Vagina (tissue), 2 donors: Measurements from ENCODE around the gene CTNND2. TPM values are rescaled to one million over a fixed set of nuclear protein-coding genes. Genes with fewer than 3 reads are reported as not detected.

ENCODE experiments used
- DNase-seq, 2 donors: peaks; one replicate each; pipeline ENCODE4 v3.0.0-alpha.2; 2017; ENCODE audit errors: extremely low spot score in 2 of 2
- H3K27ac ChIP-seq: fragments of 200-600 bp; sonication (generic); one replicate; pipeline ENCODE4 v1.5.1; 2019
- H3K27me3 ChIP-seq: fragments of 200-600 bp; sonication (generic); one replicate; pipeline ENCODE4 v1.5.1; 2019
- H3K36me3 ChIP-seq, 2 donors: fragments of 200-600 bp; sonication (generic); one replicate each; pipeline ENCODE4 v1.5.1; 2017 to 2019
- H3K4me1 ChIP-seq: fragments of 200-600 bp; sonication (generic); one replicate; pipeline ENCODE4 v1.5.1; 2019
- H3K4me3 ChIP-seq, 2 donors: fragments of 200-600 bp; sonication (generic); 1 replicate in 1 of 2; 2 replicates in 1 of 2; pipeline ENCODE4 v1.5.1; 2016 to 2019
- H3K9me3 ChIP-seq: fragments of 200-600 bp; sonication (generic); one replicate; pipeline ENCODE4 v1.5.1; 2019
- POLR2A ChIP-seq, 2 donors: fragments of 450-650 bp; IDR thresholded peaks; one replicate each; pipeline ENCODE4 v1.6.1; 2017; ENCODE audit warnings: antibody characterized with exemption in 2 of 2, mild to moderate bottlenecking in 2 of 2, moderate library complexity in 2 of 2
- POLR2AphosphoS5 ChIP-seq, 2 donors: sonication (generic); formaldehyde crosslinking; IDR thresholded peaks; one replicate each; pipeline ENCODE4 v1.9.0; 2017; ENCODE audit warnings: antibody characterized with exemption in 2 of 2, mild to moderate bottlenecking in 2 of 2, low read depth in 1 of 2; ENCODE audit not compliant: insufficient read depth in 1 of 2
- intact Hi-C: fragments of 100-400 bp; cut with DNase I; formaldehyde crosslinking; loops from one replicate; pipeline ENCODE4 v1.15.1; 2023
- total RNA-seq: library from RNA; depleted of rRNA; stranded (reverse); fragments of >200 nt; gene quantifications from one replicate; pipeline ENCODE4 v1.2.3, GENCODE V29; 2016
- TF ChIP-seq, protein P1 (sequence below), 3 experiments: fragments of 450-650 bp in 2 of 3; fragments of 200-600 bp in 1 of 3; sonication (generic) in 1 of 3; IDR thresholded peaks; one replicate each; pipeline ENCODE4 v1.5.1; 2017 to 2019; ENCODE audit warnings: antibody characterized with exemption in 3 of 3, mild to moderate bottlenecking in 2 of 3, moderate library complexity in 2 of 3

The CTNND2 gene
- total RNA-seq, 1 donor from 2014 or later: 1.7 TPM

- intact Hi-C loops: no loop called here
- no peaks in the 10 kb centered on the region for H3K4me1 ChIP-seq
These were observed 505.5 kb downstream of the CTNND2 start for GRCh38 chr5:11398728-11399127.

GRCh38 chr5:11397549-11397948 lies 506.7 kb downstream of the CTNND2 start:
- H3K27ac ChIP-seq: no peak overlapping the region
- no peak for DNase-seq

More at GRCh38 chr5:11398728-11399127, 505.5 kb downstream of the CTNND2 start:
- DNase-seq: no peak
- Histone ChIP-seq H3K27me3 (no peaks in the 10 kb centered on the region), H3K9me3 (no peaks in the 10 kb centered on the region), H3K36me3 (no peaks in the 10 kb centered on the region), H3K27ac (no peak overlapping the region), H3K4me3 (no peak overlapping the region)
- no peak for TF ChIP-seq POLR2A (IDR thresholded peaks at IDR 0.05)
- no peak for TF ChIP-seq POLR2AphosphoS5 (IDR thresholded peaks at IDR 0.05; ENCODE audit: insufficient read depth in 1 of 2, low read depth in 1 of 2)
- TF ChIP-seq, protein P1, sequence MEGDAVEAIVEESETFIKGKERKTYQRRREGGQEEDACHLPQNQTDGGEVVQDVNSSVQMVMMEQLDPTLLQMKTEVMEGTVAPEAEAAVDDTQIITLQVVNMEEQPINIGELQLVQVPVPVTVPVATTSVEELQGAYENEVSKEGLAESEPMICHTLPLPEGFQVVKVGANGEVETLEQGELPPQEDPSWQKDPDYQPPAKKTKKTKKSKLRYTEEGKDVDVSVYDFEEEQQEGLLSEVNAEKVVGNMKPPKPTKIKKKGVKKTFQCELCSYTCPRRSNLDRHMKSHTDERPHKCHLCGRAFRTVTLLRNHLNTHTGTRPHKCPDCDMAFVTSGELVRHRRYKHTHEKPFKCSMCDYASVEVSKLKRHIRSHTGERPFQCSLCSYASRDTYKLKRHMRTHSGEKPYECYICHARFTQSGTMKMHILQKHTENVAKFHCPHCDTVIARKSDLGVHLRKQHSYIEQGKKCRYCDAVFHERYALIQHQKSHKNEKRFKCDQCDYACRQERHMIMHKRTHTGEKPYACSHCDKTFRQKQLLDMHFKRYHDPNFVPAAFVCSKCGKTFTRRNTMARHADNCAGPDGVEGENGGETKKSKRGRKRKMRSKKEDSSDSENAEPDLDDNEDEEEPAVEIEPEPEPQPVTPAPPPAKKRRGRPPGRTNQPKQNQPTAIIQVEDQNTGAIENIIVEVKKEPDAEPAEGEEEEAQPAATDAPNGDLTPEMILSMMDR (IDR thresholded peaks at IDR 0.05): no peak

GRCh38 chr5:11396917-11397316 lies 507.3 kb downstream of the CTNND2 start:
- Histone ChIP-seq H3K36me3 (no peaks in the 10 kb centered on the region), H3K9me3 (no peaks in the 10 kb centered on the region), H3K27me3 (no peaks in the 10 kb centered on the region), H3K4me1 (no peaks in the 10 kb centered on the region), H3K27ac (no peak overlapping the region), H3K4me3 (no peak overlapping the region)
- intact Hi-C loops: no loop called here
- TF ChIP-seq, protein P1 (IDR thresholded peaks at IDR 0.05): no peak
- TF ChIP-seq POLR2A (IDR thresholded peaks at IDR 0.05) (no peak), POLR2AphosphoS5 (IDR thresholded peaks at IDR 0.05; ENCODE audit: insufficient read depth in 1 of 2, low read depth in 1 of 2) (no peak)
- DNase-seq: no peak

More at GRCh38 chr5:11397549-11397948, 506.7 kb downstream of the CTNND2 start:
- no peaks in the 10 kb centered on the region for H3K27me3 ChIP-seq
- intact Hi-C loops: no loop called here
- H3K4me3 ChIP-seq: no peak overlapping the region
- H3K4me1 ChIP-seq: no peaks in the 10 kb centered on the region
- no peaks in the 10 kb centered on the region for H3K9me3 ChIP-seq
- H3K36me3 ChIP-seq: no peaks in the 10 kb centered on the region
- TF ChIP-seq POLR2AphosphoS5 (IDR thresholded peaks at IDR 0.05; ENCODE audit: insufficient read depth in 1 of 2, low read depth in 1 of 2): no peak
- no peak for TF ChIP-seq POLR2A (IDR thresholded peaks at IDR 0.05)
- TF ChIP-seq, protein P1 (IDR thresholded peaks at IDR 0.05): no peak

DNA sequence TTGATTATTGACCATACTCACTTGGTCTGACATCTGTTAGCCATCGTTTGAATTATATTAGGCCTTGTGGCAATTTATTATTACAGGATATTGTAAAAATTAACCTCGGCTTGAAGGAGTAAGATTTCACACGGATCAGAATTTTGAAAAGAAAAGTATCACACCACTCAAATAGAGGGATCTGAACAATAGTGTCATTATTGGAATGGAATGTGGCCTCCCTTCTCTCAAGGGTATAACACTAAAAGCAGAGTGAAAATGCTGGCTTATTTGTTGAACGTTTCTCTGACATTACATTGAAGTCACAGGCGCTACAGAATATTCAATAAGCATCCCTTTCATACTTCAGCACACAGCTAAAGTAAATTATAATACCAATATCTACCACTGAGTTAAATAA lies 509.3 kb downstream of the CTNND2 start:
- no peaks in the 10 kb centered on the region for H3K9me3 ChIP-seq
- no peaks in the 10 kb centered on the region for H3K27me3 ChIP-seq
- no peak for DNase-seq
- no peaks in the 10 kb centered on the region for H3K36me3 ChIP-seq
- H3K27ac ChIP-seq: no peak overlapping the region
- TF ChIP-seq POLR2AphosphoS5 (IDR thresholded peaks at IDR 0.05; ENCODE audit: insufficient read depth in 1 of 2, low read depth in 1 of 2) (no peak), POLR2A (IDR thresholded peaks at IDR 0.05) (no peak)
- H3K4me1 ChIP-seq: no peaks in the 10 kb centered on the region
- no peak overlapping the region for H3K4me3 ChIP-seq
- intact Hi-C loops: no loop called here

GRCh38 chr5:11390291-11390767 lies 513.9 kb downstream of the CTNND2 start:
- Histone ChIP-seq H3K27me3 (no peaks in the 10 kb centered on the region), H3K4me3 (no peak overlapping the region), H3K36me3 (no peaks in the 10 kb centered on the region), H3K27ac (no peak overlapping the region), H3K4me1 (peaks cover 3% of the 10 kb centered on the region), H3K9me3 (no peaks in the 10 kb centered on the region)
- intact Hi-C loops: no loop called here
- no peak for TF ChIP-seq POLR2AphosphoS5 (IDR thresholded peaks at IDR 0.05; ENCODE audit: insufficient read depth in 1 of 2, low read depth in 1 of 2)
- no peak for TF ChIP-seq POLR2A (IDR thresholded peaks at IDR 0.05)
- TF ChIP-seq, protein P1 (IDR thresholded peaks at IDR 0.05): no peak
- DNase-seq: no peak
